GM18907 (cell line): ENCODE data around the gene SHISA7.

ENCODE experiments used
- ATAC-seq: cut with Tn5 transposase; IDR thresholded peaks from one replicate; pipeline ENCODE4 v1.9.1; 2021; ENCODE audit warnings: mild to moderate bottlenecking, moderate library complexity; ENCODE audit not compliant: unreplicated experiment

Gene SHISA7

DNA sequence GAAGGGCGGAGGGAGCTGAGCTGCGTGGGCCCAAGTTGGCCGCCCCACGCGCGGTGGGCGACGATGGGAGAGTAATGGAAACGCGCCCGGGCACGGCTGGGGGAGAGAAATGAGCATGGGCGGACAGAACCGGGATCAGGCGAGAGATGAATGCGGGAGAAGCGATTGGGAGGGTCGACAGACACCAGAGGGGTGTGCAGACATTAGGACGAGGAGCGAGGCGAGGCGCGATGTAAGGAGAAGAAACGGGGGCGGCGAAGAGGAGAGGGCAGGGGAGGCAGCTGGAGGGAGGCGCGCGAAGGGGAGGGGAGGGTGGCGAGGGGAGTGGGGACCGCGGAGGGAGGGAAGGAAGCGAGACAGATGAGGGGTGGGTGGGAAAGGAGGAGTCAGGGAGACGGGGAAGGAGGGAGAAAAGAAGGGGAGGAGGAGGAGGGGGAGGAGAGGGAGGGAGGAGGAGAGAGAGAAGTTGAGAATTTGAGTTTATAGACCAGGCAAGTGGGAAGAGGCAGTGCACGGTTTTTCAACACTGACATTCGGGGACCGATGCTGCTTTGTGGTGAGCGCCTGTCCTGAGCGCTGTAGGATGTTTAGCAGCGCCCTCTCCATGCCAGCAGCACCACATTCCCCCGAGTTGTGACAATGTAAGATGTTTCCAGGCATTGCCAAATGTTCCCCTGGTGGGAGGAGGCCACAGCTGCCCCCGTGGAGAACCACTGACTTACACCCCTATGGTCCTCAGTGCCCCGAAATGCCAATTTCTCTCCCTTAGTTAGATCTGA is at the start of gene SHISA7:
Gene SHISA7, minus strand, starts transcription at position 256 of the 779 bp plus-strand sequence. CDS start 437 bp downstream, outside the sequence.
- ATAC-seq = no peak

DNA sequence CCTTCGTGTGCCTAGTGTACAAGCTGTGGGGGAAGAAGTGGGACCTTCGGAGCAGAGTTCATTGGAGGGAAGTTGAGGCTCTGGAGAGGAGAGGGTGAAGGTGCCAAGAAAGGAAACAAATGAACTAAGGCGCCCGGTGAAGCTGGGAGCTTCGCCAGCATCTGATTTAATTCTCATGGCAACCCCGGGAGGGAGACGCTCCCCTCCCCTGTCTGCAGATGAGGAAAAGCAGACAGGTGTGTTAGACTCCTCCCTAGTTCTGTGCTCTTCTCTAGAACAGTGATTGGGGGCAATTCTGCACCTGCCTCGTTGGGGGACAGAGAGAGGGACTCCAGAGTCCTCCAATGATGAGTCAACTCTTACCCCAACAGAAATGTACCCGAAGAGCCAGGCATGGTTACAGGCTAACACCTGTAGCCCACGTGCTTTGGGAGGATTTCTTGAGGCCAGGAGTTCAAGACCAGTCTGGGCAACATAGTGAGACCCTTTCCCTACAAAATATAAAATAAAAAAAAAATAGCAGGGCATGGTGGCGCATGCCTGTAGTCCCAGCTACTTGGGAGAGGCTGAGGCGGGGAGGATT is 49.4 kb upstream of the SHISA7 start:
- ATAC-seq = no peak

DNA sequence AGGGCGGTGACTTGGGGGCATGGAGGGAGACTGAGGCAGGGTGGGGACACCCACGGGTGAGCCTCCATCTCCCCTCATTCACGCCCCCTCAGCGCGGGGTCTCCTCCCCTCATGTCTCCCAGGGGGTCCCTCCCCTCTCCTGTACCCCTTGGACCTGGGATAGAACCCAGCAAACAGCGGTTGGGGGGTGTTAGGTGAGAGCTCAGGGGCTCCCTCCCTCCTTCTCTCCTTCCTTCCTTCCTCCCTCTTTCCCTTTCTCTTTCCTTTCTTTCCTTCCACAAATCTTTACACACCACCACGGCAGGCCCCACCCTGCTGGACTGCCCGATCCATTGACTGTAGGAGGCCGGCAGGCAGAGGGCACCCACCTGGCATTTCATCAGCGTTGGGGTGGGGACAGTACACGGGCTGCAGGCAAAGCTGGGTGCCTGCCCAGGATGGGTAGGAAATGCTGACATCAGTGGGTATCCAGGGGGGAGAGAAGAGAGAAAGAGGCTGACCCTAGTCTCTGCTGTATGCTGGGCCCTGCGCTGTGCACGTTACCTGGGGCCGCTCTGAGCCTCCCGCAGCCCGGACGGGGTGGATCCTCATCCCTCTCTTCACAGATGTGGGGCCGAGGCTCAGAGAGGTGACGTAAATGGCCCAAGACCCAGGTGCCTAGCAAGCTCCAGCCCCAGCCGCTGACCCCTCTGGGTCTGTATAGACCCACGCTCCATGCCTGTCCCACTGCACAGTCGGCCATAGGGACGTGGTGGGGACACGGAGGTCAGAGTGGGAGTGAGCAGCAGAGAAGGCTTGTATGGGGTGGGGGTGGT is 48.7 kb upstream of the SHISA7 start:
- ATAC-seq = no peak

DNA sequence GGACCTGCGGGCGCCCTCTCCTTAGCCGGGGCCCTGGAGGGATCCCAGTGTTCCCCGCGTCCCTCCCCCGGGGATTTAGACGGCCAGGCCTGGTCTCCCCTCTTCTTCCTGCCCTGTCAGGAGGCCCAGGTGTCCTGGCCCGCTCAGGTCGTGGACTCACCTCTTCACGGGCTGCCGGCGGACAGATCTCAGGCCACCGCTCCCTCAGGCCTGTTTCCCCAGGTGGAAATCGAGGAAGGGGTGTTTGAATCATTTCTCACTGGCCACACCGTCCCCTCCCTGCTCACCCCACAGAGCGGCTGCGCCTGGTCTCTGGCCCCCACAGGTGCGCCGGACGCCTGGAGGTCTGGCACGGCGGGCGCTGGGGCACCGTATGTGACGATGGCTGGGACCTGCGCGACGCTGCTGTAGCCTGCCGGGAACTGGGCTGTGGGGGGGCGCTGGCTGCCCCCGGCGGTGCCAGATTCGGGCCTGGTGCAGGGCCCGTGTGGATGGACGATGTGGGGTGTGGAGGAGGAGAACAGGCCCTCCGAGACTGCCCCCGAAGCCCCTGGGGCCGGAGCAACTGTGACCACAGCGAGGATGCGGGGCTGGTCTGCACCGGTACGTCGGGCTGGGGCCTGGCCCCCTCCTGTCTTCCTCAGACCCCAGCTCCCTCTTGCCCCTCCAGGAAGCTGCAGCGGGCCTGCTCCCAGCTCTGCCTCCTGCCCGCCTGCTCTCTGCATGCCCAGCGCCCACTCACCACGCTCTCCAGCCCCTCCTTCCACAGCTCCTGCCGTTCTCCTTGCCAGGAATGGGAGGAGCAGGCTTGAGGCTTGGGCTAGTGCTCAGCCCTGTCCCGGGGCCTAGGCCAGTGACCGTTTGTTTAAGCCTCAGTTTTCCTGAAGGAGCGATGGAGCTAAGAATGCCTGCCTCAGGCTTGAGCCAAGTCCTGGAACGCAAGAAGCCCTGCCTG is 47.7 kb upstream of the SHISA7 start:
- ATAC-seq = no peak

DNA sequence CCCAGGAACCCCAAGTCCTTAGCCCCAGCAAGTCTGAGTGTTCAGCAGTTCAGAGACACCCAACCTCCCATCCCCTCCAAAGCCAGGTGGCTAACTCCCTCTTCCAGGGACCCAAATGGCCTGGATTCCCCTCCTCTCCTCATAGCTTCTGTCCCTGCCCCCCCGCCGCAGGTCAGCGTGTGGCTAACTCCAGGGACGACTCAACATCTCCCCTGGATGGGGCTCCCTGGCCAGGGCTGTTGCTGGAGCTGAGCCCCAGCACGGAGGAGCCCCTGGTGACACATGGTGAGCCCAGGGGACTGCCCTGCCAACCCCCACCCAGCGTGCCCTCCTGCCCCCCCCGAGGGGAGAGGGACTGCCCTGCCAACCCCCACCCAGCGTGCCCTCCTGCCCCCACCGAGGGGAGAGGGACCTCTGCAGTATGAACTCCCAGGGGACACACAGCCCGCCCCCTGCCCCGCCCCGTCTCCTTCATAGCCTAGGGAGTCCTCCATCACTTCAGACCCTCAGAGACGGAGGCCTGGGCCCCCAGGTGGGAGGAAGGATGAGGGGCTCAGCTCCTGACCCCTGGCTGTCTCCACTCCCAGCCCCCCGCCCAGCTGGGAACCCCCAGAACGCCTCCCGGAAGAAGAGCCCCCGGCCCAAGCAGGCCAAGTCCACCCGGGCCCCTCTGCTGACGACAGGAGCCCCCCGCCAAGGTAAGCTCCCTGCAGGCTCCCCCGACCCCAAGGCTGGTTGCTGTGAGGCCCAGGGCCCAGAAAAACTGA is 46.8 kb upstream of the SHISA7 start:
- ATAC-seq = no peak

DNA sequence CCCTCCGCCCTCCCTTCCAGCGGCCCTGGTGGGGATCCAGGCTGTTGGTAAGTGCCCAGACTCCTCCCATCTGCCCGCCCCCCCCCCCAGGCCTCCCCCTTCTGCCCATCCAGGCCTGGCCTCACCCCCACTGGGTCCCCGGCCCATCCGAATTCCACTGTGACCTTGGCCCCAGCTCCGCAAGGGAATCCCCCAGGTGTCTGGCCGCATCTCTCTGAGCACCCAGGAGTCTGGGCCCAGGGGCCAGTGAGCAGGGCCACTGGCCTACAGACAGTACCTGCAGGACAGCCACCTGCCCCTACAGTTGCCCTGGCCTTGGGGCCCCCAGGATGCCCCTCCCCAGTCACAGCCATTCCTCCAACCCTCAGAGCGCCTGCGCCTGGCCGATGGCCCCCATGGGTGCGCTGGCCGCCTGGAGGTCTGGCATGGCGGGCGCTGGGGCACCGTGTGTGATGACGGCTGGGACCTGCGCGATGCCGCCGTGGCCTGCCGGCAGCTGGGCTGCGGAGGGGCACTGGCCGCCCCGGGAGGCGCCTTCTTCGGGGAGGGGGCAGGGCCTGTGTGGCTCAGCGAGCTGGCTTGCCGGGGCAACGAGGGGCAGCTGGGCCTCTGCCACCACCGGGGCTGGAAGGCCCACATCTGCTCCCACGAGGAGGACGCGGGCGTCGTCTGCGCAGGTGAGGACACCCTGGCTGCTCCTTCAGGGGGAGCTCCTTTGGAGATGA is 46.0 kb upstream of the SHISA7 start:
- no peak for ATAC-seq

DNA sequence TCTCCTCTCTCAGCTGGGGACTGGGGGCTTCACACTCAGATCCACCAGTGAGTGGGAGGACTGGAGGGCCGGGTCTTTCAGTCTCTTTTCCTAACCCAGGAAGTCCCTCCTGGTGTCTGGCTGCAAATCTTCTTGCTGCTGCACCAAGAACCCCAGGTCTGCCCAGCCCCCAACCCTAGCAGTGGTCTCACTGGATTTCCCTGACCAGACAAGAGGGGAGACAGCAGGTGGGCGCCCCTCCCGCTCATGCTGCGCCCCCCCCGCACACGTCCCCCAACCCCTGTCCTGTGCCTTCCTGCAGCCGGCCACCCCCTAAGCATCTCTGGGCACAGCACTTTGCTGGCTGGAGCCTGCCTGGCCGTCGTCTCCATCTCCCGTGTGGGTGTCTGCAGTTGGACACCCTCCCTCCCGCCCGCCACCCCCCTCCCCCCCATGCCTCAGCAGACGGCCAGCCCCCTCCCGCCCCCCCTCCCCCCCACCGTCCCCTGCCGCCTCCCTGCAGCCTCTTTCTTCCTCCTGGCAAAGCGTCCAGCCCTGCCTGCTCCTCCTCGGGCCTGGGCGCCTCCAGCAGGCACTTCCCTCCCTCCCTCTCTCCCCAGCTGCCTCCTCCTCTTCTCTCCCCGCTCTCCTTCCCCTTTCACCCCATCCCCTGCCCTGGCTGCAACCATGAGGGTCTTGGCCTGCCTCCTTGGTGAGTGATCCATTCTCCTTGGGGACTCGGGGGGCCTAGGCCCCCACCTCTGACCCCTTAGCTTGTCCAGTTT is 45.0 kb upstream of the SHISA7 start, which contains the start of gene SSC5D:
Gene SSC5D, plus strand, starts transcription at position 513 of the 764 bp plus-strand sequence. Its CDS starts 154 bp downstream, at position 667.
- ATAC-seq = no peak

DNA sequence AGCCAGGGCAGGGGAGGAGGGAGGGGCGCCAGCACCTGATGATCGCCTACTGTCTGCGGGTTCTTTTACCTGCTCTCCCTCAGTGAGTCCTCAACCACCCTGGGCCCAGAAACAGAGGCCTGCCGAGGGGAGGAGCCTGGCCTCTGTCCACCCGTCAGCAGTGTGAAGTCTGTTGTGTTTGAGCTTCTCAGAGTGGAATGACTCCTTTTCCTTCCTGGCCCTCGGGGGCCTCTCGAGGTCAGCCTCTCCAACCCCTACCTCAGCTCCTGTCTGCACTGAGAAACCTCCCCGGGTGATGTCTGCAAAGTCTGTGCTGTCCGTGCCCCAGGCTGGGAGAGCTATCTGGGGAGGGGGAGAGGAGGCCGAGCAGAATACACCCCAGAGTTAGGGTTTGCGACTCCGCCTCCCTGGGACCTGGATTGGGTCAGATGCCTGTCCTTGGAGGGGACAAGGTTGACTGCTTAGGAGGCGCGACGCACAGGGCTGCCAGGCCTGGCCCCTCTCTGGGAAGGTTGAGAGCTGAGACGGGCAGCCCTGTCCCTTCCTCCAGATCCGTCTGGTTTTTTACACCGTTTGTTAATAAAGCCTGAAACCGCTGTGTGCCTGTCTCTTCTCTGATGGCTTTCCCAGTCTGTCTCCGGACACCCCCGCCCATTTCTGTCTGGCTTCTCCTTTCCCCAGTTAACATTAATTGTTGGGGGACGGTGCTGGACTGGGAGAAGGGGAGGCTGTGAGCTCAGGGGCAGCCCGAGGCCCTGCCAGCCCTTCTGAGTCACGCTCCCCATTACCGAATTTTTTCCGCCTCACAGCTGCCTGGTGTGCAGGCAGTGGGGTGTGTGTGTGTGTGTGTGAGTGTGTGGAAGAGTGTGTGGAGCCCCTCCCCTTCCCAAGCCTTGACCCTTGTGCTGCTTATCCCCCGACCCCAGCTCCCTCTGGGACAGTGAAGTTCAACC is 44.1 kb upstream of the SHISA7 start:
- no peak for ATAC-seq

DNA sequence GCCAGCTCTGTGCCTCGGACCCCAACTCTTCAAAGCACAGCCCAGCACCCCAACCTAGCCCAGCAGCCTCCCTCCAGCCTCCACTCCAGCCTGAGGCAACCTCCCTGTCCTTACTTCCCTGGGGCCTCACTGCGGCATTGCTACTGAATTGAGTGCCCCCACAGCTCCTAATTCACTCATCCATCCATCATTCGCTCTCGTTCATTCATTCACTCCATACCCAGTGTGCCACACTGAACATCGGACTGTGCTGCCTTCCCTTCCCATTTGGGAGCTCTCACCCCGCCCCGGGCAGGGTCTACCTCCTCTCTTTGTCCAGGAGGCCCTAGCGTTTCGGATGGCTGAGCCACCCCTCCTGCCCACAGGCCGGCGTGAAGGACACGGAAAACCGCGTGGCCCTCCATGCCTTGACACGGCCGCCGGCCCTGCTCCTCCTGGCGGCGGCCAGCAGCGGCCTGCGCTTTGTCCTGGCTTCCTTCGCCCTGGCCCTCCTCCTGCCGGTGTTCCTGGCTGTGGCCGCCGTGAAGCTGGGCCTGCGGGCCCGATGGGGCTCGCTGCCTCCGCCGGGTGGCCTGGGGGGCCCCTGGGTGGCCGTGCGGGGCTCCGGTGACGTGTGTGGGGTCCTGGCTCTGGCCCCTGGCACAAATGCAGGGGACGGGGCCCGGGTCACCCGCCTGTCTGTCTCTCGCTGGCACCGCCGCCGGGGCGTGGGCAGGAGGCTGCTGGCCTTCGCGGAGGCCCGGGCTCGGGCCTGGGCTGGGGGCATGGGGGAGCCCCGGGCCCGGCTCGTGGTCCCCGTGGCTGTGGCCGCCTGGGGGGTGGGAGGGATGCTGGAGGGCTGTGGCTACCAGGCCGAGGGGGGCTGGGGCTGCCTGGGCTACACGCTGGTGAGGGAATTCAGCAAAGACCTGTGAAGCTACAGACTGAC is 43.2 kb upstream of the SHISA7 start:
- ATAC-seq = no peak

DNA sequence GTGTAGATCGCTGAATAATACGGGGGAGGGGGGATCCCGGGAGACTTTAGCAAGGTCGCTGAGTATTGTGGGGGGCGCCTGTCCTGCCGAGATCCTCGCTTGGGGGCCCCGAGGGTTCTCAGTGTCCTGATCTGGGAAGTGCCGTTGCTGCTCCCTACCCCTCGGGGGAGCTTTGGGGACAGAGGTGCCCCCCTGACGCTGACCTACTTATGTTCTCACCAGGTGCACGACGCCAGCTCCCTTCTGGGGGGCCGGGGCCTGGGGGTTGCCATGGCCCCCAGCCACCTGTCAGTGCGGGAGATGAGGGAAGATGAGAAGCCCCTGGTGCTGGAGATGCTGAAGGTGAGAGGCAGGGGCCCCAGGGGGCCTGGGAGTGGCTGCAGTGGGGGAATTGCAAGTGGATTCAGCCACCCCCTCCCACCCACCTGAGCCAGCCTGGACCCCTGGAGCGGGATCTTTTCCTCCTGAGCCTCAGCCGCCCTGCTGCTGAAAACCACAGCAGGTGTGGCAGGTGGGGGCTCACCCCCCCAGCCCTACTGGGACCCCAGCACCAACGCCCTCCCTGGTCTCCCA is 42.4 kb upstream of the SHISA7 start:
- ATAC-seq = no peak

DNA sequence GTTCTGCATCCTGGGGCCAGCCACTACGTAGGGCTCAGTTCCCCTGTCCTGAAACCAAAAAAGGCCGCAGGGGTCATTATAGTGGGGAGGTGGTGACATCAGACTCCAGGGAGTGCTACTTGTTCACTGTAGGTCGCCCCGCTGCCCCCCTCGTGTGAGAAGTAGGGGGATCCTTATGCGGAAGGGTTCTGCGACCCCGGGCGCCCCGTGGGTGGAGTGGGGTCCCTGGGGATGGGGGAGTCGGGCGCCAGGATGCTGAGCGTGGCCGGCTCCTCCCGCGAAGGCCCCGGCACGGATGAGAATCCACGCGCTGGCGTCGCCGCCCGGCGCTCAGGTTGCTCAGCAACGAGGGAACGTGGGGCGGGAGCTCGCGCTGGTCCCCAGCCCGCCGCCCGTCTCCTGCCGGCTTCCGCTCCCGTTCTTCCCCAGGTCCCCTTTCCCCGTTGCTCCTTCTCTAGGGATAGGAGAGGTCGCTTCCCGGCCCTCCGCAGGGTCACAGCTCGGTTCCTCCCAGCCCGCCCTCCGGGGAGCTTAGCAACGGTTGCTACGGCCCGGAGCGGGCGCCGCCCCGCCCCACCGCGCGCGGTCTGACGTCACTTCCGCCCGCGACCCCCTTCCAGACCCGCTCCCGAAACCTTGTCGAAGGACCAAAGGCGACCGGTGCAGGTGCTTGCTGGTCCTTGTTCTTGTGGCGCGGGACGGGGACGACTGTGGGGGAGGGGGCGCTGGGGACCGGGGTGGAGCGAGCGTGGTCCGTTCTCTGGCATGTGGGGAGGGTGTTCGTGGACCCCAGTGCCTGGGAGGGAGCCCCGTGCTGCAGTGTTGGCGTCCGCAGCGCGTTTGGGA is 41.7 kb upstream of the SHISA7 start, which contains the start of gene NAT14:
Gene NAT14, plus strand, starts transcription at position 596 of the 846 bp plus-strand sequence. CDS start 521 bp downstream, outside the sequence.
- peak; percentile 50 for ATAC-seq

DNA sequence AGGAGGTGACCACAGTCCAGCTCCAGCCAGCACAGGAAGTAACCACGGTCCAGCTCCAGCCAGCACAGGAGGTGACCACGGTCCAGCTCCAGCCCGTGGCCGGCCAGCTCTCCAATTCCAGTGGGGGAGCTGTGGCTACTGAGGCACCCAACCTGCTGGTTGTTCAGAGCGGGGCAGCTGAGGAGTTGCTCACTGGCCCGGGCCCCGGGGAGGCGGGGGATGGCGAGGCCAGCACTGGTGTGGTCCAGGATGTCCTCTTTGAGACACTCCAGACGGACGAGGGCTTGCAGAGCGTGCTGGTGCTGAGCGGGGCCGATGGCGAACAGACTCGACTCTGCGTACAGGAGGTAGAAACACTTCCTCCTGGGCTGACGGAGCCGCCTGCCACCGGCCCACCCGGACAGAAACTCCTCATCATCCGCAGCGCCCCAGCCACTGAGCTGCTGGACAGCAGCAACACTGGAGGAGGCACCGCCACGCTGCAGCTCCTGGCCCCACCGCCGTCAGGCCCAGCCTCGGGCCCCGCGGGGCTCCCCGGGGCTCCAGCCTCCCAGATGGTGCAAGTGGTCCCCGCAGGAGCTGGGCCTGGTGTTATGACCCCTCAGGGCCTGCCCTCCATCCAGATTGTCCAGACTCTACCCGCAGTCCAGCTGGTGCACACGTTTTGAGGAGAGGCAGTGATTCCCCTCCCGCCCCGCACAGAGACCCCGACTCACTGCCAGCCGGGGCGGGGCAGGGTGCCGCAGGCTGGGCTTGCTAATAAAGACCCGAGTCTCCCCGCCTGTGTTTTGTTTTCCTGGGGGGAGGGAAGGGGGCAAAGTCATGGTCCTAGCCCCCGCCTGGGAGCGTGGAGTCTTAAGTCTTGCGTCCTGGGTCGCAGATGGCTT is 40.8 kb upstream of the SHISA7 start:
- no peak for ATAC-seq

DNA sequence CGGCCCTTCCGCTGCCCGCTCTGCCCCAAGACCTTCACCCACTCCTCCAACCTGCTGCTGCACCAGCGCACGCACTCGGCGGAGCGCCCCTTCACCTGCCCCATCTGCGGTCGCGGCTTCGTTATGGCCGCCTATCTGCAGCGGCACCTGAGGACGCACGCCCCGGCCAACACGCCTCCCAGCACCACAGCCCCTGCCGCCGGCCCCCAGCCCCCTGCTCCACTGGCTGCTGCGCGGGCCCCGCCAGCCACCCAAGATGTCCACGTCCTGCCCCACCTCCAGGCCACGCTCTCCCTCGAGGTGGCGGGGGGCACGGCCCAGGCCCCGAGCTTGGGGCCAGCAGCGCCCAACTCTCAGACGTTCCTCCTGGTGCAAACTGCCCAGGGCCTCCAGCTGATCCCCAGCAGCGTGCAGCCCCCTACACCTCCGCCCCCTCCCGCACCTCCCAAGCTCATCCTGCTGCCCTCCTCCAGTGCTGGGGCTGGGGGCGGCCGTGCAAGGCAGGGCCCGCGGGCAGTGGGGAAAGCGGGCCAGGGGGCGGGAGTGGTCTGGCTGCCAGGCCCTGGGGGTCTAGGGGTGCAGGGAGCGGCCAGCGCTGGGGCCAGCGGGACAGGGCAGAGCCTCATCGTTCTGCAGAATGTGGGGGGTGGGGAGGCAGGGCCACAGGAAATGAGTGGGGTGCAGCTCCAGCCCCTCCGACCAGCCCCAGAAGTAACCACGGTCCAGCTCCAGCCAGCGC is 40.0 kb upstream of the SHISA7 start:
- no peak for ATAC-seq
